Measurements from ENCODE around the gene CDC25C.

CDC25C gene

DNA sequence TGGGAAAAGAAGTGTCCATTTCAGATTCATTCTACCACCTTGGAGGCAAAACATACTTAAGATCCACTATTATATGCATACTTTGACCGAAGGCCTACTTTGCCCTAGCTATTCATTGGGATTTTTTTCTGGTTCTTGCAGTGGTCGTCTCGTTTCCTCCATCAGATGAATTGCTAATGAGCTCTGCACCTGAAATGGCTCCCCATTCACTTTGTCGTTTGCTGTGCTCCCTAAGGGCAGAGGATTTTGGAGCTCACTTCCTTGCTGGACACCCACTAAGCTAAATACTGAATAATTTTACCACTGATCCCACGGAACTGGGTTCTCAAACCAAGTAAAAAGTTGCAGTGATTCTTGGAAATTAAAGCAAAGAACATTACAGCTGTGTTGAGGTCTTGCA, 22.8 kb upstream of the CDC25C start:
- POLR2A ChIA-PET, result interaction anchor here (1.0 to 9.5 kb wide), 2 partner anchors 11 to 15 kb away, joined by 5 to 166 read pairs; partner anchors contain the start of gene FAM53C
- TF ChIP-seq, protein P1, sequence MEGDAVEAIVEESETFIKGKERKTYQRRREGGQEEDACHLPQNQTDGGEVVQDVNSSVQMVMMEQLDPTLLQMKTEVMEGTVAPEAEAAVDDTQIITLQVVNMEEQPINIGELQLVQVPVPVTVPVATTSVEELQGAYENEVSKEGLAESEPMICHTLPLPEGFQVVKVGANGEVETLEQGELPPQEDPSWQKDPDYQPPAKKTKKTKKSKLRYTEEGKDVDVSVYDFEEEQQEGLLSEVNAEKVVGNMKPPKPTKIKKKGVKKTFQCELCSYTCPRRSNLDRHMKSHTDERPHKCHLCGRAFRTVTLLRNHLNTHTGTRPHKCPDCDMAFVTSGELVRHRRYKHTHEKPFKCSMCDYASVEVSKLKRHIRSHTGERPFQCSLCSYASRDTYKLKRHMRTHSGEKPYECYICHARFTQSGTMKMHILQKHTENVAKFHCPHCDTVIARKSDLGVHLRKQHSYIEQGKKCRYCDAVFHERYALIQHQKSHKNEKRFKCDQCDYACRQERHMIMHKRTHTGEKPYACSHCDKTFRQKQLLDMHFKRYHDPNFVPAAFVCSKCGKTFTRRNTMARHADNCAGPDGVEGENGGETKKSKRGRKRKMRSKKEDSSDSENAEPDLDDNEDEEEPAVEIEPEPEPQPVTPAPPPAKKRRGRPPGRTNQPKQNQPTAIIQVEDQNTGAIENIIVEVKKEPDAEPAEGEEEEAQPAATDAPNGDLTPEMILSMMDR (IDR thresholded peaks at IDR 0.05; ENCODE audit: control extremely low read depth, extremely low read depth, low read depth, missing control alignments), result no peak
- DNase-seq (ENCODE audit: extremely low spot score), result no peak
- CTCF ChIA-PET, result interaction anchor here (0.6 to 9.4 kb wide), 19 partner anchors 16 to 175 kb away, joined by 3 to 403 read pairs (median 6); partner anchors contain the start of genes BRD8, CDC23, CDC25C and FAM53C

GRCh38 chr5:138353560-138354080, 22.0 kb upstream of the CDC25C start:
- TF ChIP-seq, protein P1 (IDR thresholded peaks at IDR 0.05; ENCODE audit: control extremely low read depth, extremely low read depth, low read depth, missing control alignments), result no peak
- no peak for DNase-seq (ENCODE audit: extremely low spot score)
- ChIA-PET POLR2A (interaction anchor here (0.5 to 9.5 kb wide), 7 partner anchors 10 to 400 kb away, joined by 4 to 166 read pairs (median 7); partner anchors contain the start of genes CDC25C, EGR1 and FAM53C), CTCF (interaction anchor here (0.7 to 9.4 kb wide), 38 partner anchors 16 to 209 kb away, joined by 3 to 403 read pairs (median 6); partner anchors contain the start of genes BRD8, CDC23, CDC25C and EGR1)

DNA sequence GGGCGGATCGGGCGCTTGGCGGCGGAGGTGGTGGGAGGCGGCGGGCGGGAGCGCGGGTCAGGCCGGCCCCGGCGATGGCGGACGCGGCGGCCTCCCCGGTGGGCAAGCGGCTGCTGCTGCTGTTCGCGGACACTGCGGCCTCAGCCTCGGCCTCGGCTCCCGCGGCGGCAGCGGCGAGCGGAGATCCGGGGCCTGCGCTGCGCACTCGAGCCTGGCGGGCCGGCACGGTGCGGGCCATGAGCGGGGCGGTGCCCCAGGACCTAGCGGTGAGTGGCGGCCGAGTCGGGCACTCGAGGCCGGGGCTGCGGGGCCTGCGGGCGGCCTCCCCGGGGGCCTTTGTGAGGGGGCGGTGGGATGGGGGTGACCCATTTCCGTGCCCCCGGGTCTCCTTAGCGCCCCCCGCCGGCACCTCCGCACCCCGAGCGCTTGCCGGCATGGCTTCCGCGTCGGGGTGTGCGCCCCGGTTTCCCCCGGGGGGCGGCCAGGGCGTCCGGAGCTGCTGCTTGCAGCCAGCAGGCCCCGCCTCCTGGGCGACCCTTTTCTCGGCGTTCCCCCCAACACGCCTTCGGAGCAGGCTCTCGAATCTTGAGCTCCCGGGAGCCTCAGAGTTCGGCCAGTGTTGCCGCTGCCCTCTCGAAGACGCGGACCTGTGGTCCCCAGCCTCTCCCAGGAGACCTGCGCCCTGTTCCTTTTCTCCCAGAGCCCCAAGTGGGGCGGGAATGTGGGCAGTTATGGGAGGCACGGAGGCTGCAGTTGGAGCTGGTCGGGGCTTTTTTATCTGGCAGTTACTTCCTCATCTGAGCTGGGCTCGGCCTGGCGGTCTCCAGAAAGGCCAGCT, 21.3 kb upstream of the CDC25C start:
- DNase-seq (ENCODE audit: extremely low spot score), result peak; percentile 76
- TF ChIP-seq, protein P1 (IDR thresholded peaks at IDR 0.05; ENCODE audit: control extremely low read depth, extremely low read depth, low read depth, missing control alignments), result peak; percentile 61
- ChIA-PET POLR2A (interaction anchor here (0.5 to 9.5 kb wide), 9 partner anchors 8 to 113 kb away, joined by 3 to 166 read pairs (median 5); partner anchors contain the start of genes CDC25C, EGR1 and FAM53C), CTCF (interaction anchor here (0.7 to 9.4 kb wide), 72 partner anchors 8 to 1803 kb away, joined by 3 to 403 read pairs (median 4); partner anchors contain the start of genes BRD8, CDC23, CDC25C and EGR1)

DNA sequence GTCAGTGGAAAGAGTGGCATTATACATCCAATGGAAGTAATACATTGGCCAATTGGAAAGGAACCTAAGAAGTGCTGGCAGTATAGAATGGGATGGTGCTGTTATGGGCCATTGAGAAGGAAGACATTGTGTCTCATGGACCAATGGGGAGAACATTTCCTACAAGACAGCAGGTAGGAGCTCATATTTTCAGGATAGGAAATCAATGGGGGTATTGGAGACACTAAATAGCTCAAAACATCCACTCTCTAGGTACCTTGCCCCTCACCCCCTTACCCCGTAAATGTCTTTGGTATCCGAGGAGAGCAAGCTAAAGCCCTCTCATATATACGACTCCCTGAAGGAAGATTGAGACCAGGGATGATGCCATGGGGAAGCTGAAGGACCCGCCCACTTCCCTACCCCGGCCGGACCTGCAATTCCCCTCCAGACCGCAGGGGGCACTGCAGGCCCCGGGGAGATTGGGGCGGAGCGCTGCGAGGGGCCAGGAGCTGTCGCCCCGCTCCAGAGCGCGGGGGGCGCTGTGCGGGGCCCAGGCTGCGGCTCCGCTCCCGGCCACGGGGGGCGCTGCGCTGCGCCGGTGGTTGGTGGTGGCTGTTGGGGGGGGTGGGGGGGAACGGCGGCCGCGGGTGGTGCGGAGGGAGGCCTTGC, 20.6 kb upstream of the CDC25C start, which contains the start of gene KDM3B:
Gene KDM3B, plus strand, starts transcription at position 615 of the 651 bp plus-strand sequence. CDS start 111 bp downstream, outside the sequence.
- DNase-seq (ENCODE audit: extremely low spot score), result peak; percentile 95
- POLR2A ChIA-PET, result interaction anchor here (0.7 to 9.5 kb wide), 5 partner anchors 8 to 113 kb away, joined by 3 to 166 read pairs (median 7); partner anchors contain the start of genes CDC25C, EGR1 and FAM53C

DNA sequence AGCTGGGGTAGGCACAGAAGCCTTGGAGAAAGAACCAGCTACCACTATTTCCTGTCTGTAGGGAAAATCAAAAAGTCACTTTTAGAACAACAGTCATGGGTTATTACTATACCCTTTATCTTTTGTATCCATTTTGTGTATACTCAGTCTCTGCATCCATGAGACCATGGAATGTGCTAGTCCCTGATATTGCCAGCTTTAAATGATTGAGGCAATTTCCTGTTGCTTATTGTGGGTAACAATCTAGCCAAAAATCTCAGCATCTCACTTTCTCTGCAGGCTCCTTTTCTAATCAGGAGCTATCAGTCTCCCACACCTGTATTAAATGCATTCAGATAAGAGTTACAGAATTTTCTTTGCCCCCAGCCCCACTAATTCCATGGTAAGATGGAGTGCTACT, 19.9 kb upstream of the CDC25C start:
- TF ChIP-seq, protein P1 (IDR thresholded peaks at IDR 0.05; ENCODE audit: control extremely low read depth, extremely low read depth, low read depth, missing control alignments), result no peak
- POLR2A ChIA-PET, result interaction anchor here (9.5 kb wide), 1 partner anchor 12 kb away, joined by 166 read pairs; the partner anchor contains the start of gene FAM53C
- CTCF ChIA-PET, result interaction anchor here (0.7 to 9.4 kb wide), 54 partner anchors 10 to 1804 kb away, joined by 3 to 403 read pairs (median 5); partner anchors contain the start of genes BRD8, CDC23, CDC25C and EGR1
- DNase-seq (ENCODE audit: extremely low spot score), result no peak

More for the DNA sequence above, 20.6 kb upstream of the CDC25C start, which contains the start of gene KDM3B:
- TF ChIP-seq, protein P1 (IDR thresholded peaks at IDR 0.05; ENCODE audit: control extremely low read depth, extremely low read depth, low read depth, missing control alignments), result peak; percentile 100
- CTCF ChIA-PET, result interaction anchor here (0.7 to 9.4 kb wide), 64 partner anchors 9 to 1803 kb away, joined by 3 to 403 read pairs (median 4); partner anchors contain the start of genes BRD8, CDC23, CDC25C and EGR1
